Stomach (tissue), 4 donors: ENCODE measurements around the gene USP11.

Source experiments
- EP300 ChIP-seq: sonication (generic); formaldehyde crosslinking; IDR thresholded peaks from one replicate; pipeline ENCODE4 v1.6.1; 2017; ENCODE audit warnings: antibody characterized with exemption
- POLR2A ChIP-seq, 4 donors: fragments of 450-650 bp; IDR thresholded peaks; one replicate each; pipeline ENCODE4 v1.6.1; 2016; ENCODE audit warnings: antibody characterized with exemption in 4 of 4, control low read depth in 2 of 4, mild to moderate bottlenecking in 1 of 4, moderate library complexity in 1 of 4
- POLR2AphosphoS5 ChIP-seq, 3 donors: sonication (generic); formaldehyde crosslinking; IDR thresholded peaks; one replicate each; pipeline ENCODE4 v1.6.1; 2016; ENCODE audit warnings: antibody characterized with exemption in 3 of 3
- TF ChIP-seq, protein P1 (sequence below), 7 experiments: fragments of 450-650 bp in 4 of 7; fragments of 200-600 bp in 3 of 7; sonication (generic) in 3 of 7; IDR thresholded peaks; one replicate each; pipeline ENCODE4 v1.5.1; 2016 to 2019; ENCODE audit warnings: antibody characterized with exemption in 7 of 7, control low read depth in 2 of 7, mild to moderate bottlenecking in 1 of 7

DNA sequence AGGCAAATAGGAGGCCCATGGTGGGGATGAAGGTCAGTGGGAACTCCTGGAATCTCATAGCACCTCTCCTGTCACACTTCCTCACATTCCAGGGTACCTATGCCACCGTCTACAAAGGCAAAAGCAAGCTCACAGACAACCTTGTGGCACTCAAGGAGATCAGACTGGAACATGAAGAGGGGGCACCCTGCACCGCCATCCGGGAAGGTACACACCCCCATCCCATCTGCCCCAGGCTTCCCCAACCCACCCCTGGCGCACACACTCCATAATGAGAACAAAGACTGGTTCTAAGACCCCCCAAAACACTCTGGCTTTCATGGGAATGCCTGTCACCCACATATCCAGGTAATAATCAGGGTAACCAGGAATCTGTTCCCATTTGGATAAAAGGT, 7.9 kb upstream of the USP11 start:
- TF ChIP-seq, protein P1, sequence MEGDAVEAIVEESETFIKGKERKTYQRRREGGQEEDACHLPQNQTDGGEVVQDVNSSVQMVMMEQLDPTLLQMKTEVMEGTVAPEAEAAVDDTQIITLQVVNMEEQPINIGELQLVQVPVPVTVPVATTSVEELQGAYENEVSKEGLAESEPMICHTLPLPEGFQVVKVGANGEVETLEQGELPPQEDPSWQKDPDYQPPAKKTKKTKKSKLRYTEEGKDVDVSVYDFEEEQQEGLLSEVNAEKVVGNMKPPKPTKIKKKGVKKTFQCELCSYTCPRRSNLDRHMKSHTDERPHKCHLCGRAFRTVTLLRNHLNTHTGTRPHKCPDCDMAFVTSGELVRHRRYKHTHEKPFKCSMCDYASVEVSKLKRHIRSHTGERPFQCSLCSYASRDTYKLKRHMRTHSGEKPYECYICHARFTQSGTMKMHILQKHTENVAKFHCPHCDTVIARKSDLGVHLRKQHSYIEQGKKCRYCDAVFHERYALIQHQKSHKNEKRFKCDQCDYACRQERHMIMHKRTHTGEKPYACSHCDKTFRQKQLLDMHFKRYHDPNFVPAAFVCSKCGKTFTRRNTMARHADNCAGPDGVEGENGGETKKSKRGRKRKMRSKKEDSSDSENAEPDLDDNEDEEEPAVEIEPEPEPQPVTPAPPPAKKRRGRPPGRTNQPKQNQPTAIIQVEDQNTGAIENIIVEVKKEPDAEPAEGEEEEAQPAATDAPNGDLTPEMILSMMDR (IDR thresholded peaks at IDR 0.05), result no peak
- TF ChIP-seq EP300, result no peak
- TF ChIP-seq POLR2A (IDR thresholded peaks at IDR 0.05), result no peak
- TF ChIP-seq POLR2AphosphoS5 (IDR thresholded peaks at IDR 0.05), result no peak
